ENCODE data around the gene GRSF1. TPM values are rescaled to one million over a fixed set of nuclear protein-coding genes. Genes with fewer than 3 reads are reported as not detected.
A peak's percentile ranks its signal among the peaks of the same experiment; 100 is the strongest.

GRSF1 gene
- total RNA-seq, 4 donors from 2014 or later: 34.0 to 46.6 (median 38.3) TPM

DNA sequence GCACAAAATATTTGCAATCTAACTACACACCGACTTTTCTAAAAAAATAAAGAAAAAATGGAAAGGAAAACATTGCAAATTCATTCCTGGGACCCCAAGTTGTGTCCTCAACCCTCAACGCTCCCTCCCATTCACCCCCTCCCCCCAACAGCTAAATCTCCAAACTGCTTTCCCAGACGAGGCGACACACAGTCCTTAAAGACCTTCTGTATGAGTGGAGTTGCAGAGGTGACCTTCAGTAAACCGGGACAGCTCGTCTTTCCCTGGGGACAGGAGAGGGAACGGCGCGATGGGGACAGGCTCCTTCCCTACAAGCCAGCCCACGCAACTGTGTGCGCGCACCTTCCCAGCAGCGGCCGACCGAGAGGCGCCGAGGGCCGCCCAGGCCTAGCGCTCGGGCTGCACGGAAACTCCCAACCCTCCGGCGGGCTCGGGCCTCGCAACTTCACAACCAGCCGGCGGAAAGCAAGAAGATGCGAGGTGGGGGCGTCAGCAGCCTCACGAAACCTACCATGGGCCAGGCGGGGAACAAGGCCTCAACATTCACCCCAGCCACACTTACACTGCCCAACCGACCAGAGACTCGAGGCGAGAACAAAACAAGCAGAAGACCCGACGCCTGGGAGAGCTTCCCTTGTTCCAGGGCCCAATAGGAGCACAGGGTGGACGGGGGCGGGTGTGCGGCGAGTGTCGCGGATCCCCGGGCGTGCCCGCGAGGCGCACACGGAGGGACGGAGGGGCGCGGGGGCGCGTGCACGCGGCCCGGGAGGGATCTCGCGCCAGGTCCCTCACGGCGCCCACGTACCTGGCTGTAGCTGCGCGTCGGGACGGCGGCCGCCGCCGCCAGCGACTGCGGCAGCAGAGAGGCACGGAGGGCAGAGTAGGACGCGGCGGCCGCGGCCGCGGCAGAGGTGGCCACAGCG, 763 bp downstream of the GRSF1 start:
- TF ChIP-seq, protein P1, sequence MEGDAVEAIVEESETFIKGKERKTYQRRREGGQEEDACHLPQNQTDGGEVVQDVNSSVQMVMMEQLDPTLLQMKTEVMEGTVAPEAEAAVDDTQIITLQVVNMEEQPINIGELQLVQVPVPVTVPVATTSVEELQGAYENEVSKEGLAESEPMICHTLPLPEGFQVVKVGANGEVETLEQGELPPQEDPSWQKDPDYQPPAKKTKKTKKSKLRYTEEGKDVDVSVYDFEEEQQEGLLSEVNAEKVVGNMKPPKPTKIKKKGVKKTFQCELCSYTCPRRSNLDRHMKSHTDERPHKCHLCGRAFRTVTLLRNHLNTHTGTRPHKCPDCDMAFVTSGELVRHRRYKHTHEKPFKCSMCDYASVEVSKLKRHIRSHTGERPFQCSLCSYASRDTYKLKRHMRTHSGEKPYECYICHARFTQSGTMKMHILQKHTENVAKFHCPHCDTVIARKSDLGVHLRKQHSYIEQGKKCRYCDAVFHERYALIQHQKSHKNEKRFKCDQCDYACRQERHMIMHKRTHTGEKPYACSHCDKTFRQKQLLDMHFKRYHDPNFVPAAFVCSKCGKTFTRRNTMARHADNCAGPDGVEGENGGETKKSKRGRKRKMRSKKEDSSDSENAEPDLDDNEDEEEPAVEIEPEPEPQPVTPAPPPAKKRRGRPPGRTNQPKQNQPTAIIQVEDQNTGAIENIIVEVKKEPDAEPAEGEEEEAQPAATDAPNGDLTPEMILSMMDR (IDR thresholded peaks at IDR 0.05): no peak
- no peak for TF ChIP-seq POLR2A (IDR thresholded peaks at IDR 0.05)
- Histone ChIP-seq H3K27ac (peak overlapping the region; percentile 95 to 98 (median 96)), H3K9me3 (no peaks in the 10 kb centered on the region), H3K27me3 (no peaks in the 10 kb centered on the region), H3K4me3 (peak overlapping the region; percentile 95 to 99 (median 98)), H3K4me1 (peaks cover 0 to 15% (median 0%) of the 10 kb centered on the region in 4 donors), H3K36me3 (peaks cover 0 to 17% (median 0%) of the 10 kb centered on the region in 3 donors)
- peak; percentile 52 to 79 (median 78) for DNase-seq

DNA sequence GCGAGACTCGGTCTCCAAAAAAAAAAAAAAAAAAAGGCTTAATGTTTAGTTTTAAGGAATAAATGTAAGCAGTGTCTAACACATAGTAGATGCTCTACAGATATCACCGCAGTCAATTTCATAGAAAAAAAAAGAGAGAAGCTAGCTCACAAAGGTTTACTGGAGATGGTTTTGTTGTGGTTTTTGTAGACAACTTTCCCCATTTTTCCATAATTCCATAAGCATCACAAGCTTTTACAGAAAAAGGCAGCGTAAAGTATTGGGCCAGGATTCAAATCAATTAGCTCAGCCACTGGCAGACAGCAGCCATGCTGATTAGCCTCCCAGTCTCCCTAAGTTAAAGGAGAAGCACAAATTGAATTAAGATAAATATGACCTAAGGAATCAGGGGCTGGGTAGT, 1.5 kb downstream of the GRSF1 start:
- no peak for TF ChIP-seq POLR2A (IDR thresholded peaks at IDR 0.05)
- TF ChIP-seq, protein P1 (IDR thresholded peaks at IDR 0.05): no peak
- Histone ChIP-seq H3K27ac (peak overlapping the region; percentile 95 to 98 (median 96)), H3K36me3 (peaks cover 0 to 23% (median 0%) of the 10 kb centered on the region in 3 donors), H3K9me3 (no peaks in the 10 kb centered on the region), H3K27me3 (no peaks in the 10 kb centered on the region), H3K4me3 (peak overlapping the region; percentile 95 to 99 (median 98)), H3K4me1 (peaks cover 0 to 15% (median 0%) of the 10 kb centered on the region in 4 donors)
- no peak for DNase-seq

DNA sequence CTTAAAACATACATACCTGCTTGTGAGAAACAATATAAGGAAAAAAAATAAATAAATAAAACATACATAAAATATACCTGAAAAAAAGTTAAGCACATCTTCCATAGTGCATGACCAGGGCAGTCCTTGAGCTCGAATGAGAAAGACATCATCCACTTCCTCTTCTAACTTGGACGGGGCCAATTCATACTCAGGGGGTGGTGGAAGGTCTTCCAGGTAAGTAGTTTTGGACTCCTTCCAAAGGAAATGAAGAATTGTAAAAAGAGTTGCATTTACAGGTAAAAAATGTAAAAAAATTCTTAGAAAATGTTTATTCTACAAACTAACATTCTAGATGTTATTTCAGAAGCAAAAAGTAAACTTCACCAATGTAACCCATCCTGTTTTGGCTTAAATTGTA, 3.6 kb downstream of the GRSF1 start:
- no peaks in the 10 kb centered on the region for H3K27me3 ChIP-seq
- H3K4me3 ChIP-seq: no peak overlapping the region
- H3K9me3 ChIP-seq: no peaks in the 10 kb centered on the region
- peaks cover 0 to 15% (median 0%) of the 10 kb centered on the region in 4 donors for H3K4me1 ChIP-seq
- H3K27ac ChIP-seq: no peak overlapping the region
- peaks cover 0 to 44% (median 0%) of the 10 kb centered on the region in 3 donors for H3K36me3 ChIP-seq
- no peak for TF ChIP-seq POLR2A (IDR thresholded peaks at IDR 0.05)
- TF ChIP-seq, protein P1 (IDR thresholded peaks at IDR 0.05): no peak
- no peak for DNase-seq

DNA sequence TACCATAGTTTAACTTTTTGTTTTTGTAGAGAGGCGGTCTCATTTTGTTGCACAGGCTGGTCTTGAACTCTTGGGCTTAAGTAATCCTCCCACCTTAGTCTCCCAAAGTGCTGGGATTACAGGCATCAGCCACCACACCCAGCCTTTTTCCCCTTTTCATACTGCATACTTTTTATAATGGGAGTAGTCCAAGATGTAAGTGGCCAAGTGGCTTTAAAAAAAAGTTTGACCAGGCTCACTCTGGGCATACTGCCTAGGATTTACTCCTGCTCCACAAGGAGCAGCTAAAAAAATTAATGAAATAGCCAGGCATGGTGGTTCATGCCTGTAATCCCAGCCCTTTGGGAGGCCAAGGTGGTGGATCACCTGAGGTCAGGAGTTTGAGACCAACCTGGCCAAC, 6.0 kb downstream of the GRSF1 start:
- H3K4me1 ChIP-seq: peaks cover 0 to 15% (median 0%) of the 10 kb centered on the region in 4 donors
- no peak overlapping the region for H3K4me3 ChIP-seq
- no peak for TF ChIP-seq POLR2A (IDR thresholded peaks at IDR 0.05)
- TF ChIP-seq, protein P1 (IDR thresholded peaks at IDR 0.05): no peak
- DNase-seq: no peak
- no peaks in the 10 kb centered on the region for H3K9me3 ChIP-seq
- H3K27ac ChIP-seq: no peak overlapping the region
- no peaks in the 10 kb centered on the region for H3K27me3 ChIP-seq
- peaks cover 0 to 68% (median 0%) of the 10 kb centered on the region in 3 donors for H3K36me3 ChIP-seq

DNA sequence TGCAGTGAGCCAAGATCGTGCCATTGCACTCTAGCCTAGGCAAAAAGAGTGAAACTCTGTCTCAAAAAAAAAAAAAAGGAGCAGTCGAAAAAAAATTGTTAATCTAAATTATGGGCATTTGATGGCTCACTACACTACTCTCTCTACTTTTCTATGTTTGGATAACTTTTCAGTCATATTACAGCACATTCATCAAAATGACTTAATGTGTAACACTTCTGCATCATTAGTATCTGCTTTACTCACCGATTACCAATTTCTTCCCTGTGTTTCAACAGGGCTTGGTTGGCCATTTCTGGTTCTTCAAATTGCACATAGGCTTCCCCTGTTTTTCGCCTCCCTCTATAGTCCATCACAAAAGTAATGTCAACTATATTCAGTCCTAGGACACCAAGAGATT, 8.4 kb downstream of the GRSF1 start:
- no peak overlapping the region for H3K4me3 ChIP-seq
- no peaks in the 10 kb centered on the region for H3K9me3 ChIP-seq
- no peak overlapping the region for H3K27ac ChIP-seq
- DNase-seq: no peak
- no peaks in the 10 kb centered on the region for H3K4me1 ChIP-seq
- peaks cover 0 to 92% (median under 1%) of the 10 kb centered on the region in 3 donors for H3K36me3 ChIP-seq
- no peaks in the 10 kb centered on the region for H3K27me3 ChIP-seq
- TF ChIP-seq, protein P1 (IDR thresholded peaks at IDR 0.05): no peak
- TF ChIP-seq POLR2A (IDR thresholded peaks at IDR 0.05): no peak
